NCI-H2196 treated with DMSO at 0.1 percent for 48 hours (cell line): ENCODE data around the gene BDH2.

Experiments
- DNase-seq: peaks from one replicate; lab custom pipeline; 2025; ENCODE audit not compliant: unreplicated experiment; lab: John Stamatoyannopoulos, UW

BDH2 gene

DNA sequence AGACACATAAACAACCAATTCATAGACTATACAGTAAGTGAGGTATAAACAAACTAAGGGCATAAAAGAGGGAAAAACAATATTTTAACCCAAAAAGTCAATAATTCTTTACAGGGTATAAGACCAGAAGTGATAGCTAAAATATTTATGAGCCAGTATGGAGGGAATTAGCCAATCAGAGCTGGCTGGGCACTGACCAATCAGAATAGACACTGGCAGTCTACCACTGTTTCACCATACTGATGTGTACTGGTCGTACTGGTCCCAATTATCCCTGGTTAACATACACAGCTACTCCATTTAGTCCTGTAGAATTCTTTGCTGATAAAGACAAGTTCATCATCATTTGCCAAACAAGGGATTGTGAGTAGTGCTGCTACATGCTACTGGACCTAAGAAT lies 70.3 kb downstream of the BDH2 start:
- DNase-seq: no peak
